ENCODE results near the gene LRRC73.
"Not testable (repeated sequence)": the region's sequence is repeated elsewhere in the genome, so short reads cannot be mapped to it uniquely, and the experiment has no call there.

The LRRC73 gene

GRCh38 chr6:43459535-43459934 lies 50.6 kb downstream of the LRRC73 start:
- DNase-seq: no peak

- DNase-seq: not testable (repeated sequence)
Observed at GRCh38 chr6:43458154-43458553, 52.0 kb downstream of the LRRC73 start.

- DNase-seq: no peak
Observed at GRCh38 chr6:43457643-43458042, 52.5 kb downstream of the LRRC73 start.

All from islet precursor cell (in vitro differentiated cells).